HepG2 (cell line): ENCODE measurements around the gene CBX2. TPM values are rescaled to one million over a fixed set of nuclear protein-coding genes. Genes with fewer than 3 reads are reported as not detected.

Experiments used
- ARID2 ChIP-seq: sonication (generic); formaldehyde crosslinking; IDR thresholded peaks from 2 replicates; pipeline ENCODE4 v1.8.1; 2022; ENCODE audit warnings: mild to moderate bottlenecking, missing genetic modification reagents, borderline replicate concordance
- BHLHE40 ChIP-seq: IDR thresholded peaks from 2 replicates; pipeline ENCODE4 v1.6.1; 2011; ENCODE audit warnings: low read length, improper control_type of control experiment
- CBX1 ChIP-seq: IDR thresholded peaks from one replicate; pipeline ENCODE4 v1.6.1; 2016; ENCODE audit warnings: antibody characterized with exemption, low read depth
- CREB1 ChIP-seq, 2 experiments: fragments of 450-650 bp in 1 of 2; IDR thresholded peaks; 2 replicates each; pipeline ENCODE4 v1.6.1; 2016 to 2017; ENCODE audit warnings: control low read depth in 1 of 2, mild to moderate bottlenecking in 1 of 2, missing compliant biosample characterization in 1 of 2, missing genetic modification characterization in 1 of 2
- FOXP4 ChIP-seq: sonication (generic); formaldehyde crosslinking; IDR thresholded peaks from 2 replicates; pipeline ENCODE4 v1.4.0; 2020; ENCODE audit warnings: missing genetic modification reagents
- GMEB2 ChIP-seq: IDR thresholded peaks from 2 replicates; pipeline ENCODE4 v1.6.1; 2016; ENCODE audit warnings: missing biosample characterization, missing genetic modification reagents, low read depth
- HNF1B ChIP-seq: sonication (generic); formaldehyde crosslinking; IDR thresholded peaks from 2 replicates; pipeline ENCODE4 v1.5.1; 2020; ENCODE audit warnings: mild to moderate bottlenecking, moderate library complexity, missing genetic modification reagents
- LBX2 ChIP-seq: sonication (generic); formaldehyde crosslinking; IDR thresholded peaks from 2 replicates; pipeline ENCODE4 v1.5.0; 2020; ENCODE audit warnings: missing genetic modification reagents, mild to moderate bottlenecking, borderline replicate concordance
- MIER3 ChIP-seq: IDR thresholded peaks from 2 replicates; pipeline ENCODE4 v1.6.1; 2016; ENCODE audit warnings: missing compliant biosample characterization, borderline replicate concordance
- NFATC3 ChIP-seq: sonication (generic); formaldehyde crosslinking; IDR thresholded peaks from 2 replicates; pipeline ENCODE4 v1.5.1; 2020; ENCODE audit warnings: mild to moderate bottlenecking, missing genetic modification reagents
- NR2F6 ChIP-seq, 2 experiments: IDR thresholded peaks; 2 replicates each; pipeline ENCODE4 v1.6.1; 2016; ENCODE audit warnings: antibody characterized with exemption in 1 of 2, mild to moderate bottlenecking in 1 of 2
- SP140L ChIP-seq: sonication (generic); formaldehyde crosslinking; IDR thresholded peaks from 2 replicates; pipeline ENCODE4 v1.4.0; 2020; ENCODE audit warnings: missing genetic modification reagents, borderline replicate concordance
- SRSF1 ChIP-seq: fragments of 200-400 bp; formaldehyde crosslinking; optimal IDR thresholded peaks from 2 replicates; pipeline ENCODE3; 2017; ENCODE audit warnings: mild to moderate bottlenecking, low read depth, low read length, moderate library complexity
- TRAFD1 ChIP-seq: sonication (generic); formaldehyde crosslinking; IDR thresholded peaks from 2 replicates; pipeline ENCODE4 v1.5.1; 2020; ENCODE audit warnings: missing genetic modification reagents, mild to moderate bottlenecking, borderline replicate concordance
- ZNF17 ChIP-seq: sonication (generic); formaldehyde crosslinking; IDR thresholded peaks from 2 replicates; pipeline ENCODE4 v1.5.0; 2020; ENCODE audit warnings: mild to moderate bottlenecking, missing genetic modification reagents
- ZNF512 ChIP-seq: sonication (generic); formaldehyde crosslinking; IDR thresholded peaks from 2 replicates; pipeline ENCODE4 v1.4.0; 2020; ENCODE audit warnings: mild to moderate bottlenecking, missing genetic modification reagents
- ZNF605 ChIP-seq: sonication (generic); formaldehyde crosslinking; IDR thresholded peaks from 2 replicates; pipeline ENCODE4 v1.8.0; 2022; ENCODE audit warnings: mild to moderate bottlenecking, missing genetic modification reagents
- ZNF619 ChIP-seq: sonication (generic); formaldehyde crosslinking; IDR thresholded peaks from 2 replicates; pipeline ENCODE4 v1.4.0; 2020; ENCODE audit warnings: mild to moderate bottlenecking, missing genetic modification reagents
- ZSCAN31 ChIP-seq: sonication (generic); formaldehyde crosslinking; IDR thresholded peaks from 2 replicates; pipeline ENCODE4 v1.5.0; 2020; ENCODE audit warnings: low read depth, mild to moderate bottlenecking, missing genetic modification reagents
- polyA plus RNA-seq, 8 experiments: library from polyadenylated mRNA; depleted of rRNA in 3 of 8; stranded (reverse) in 7 of 8; unstranded in 1 of 8; fragments of >200 nt; fragmentation: Illumina TruSeq in 4 of 8; extraction: Trizol in 4 of 8; gene quantifications; 2 replicates each; pipeline versions ENCODE4 v1.2.1 to v1.2.3, GENCODE V29; 2011 to 2016; ENCODE audit warnings: low read depth in 4 of 8, missing spikeins in 1 of 8, mixed read lengths in 1 of 8; ENCODE audit not compliant: insufficient read depth in 1 of 8
- total RNA-seq, 5 experiments: library from RNA; depleted of rRNA; stranded (reverse); fragments of >200 nt; fragmentation: Illumina TruSeq; extraction: Trizol; gene quantifications; 2 replicates each; pipeline ENCODE4 v1.2.3, GENCODE V29; 2016; ENCODE audit warnings: low read depth in 1 of 5

CBX2 gene
- total and polyA plus RNA-seq, 2 of the 13 experiments (the other 11 are each of a cell fraction or from before 2014, with no cell fraction given) = 14.5 to 31.1 TPM

- TF ChIP-seq ZNF605 (CRISPR knock-in tag) (peak; percentile 60; the same call in 1 of the 2 replicates), FOXP4 (CRISPR knock-in tag) (0 out of 2 replicates have a peak, but pooled peaks have one; percentile 14), GMEB2 (CRISPR knock-in tag) (no peak), NR2F6 (IDR thresholded peaks at IDR 0.05) (no peak), NR2F6 (CRISPR knock-in tag; IDR thresholded peaks at IDR 0.05) (0 out of 2 replicates have a peak, but pooled peaks have one; percentile 47), ZNF512 (CRISPR knock-in tag) (no peak), BHLHE40 (no peak), HNF1B (CRISPR knock-in tag) (peak; percentile 12), SRSF1 (no peak), CREB1 (IDR thresholded peaks at IDR 0.05) (no peak), CREB1 (CRISPR knock-in tag; IDR thresholded peaks at IDR 0.05) (no peak), SP140L (no peak), MIER3 (no peak), ZNF17 (CRISPR knock-in tag) (no peak), ZNF619 (no peak), LBX2 (CRISPR knock-in tag) (no peak), ARID2 (CRISPR knock-in tag) (no peak), CBX1 (no peak), ZSCAN31 (CRISPR knock-in tag) (no peak), TRAFD1 (CRISPR knock-in tag) (no peak), NFATC3 (CRISPR knock-in tag) (no peak)
Observed at GRCh38 chr17:79739148-79740062, 38.5 kb upstream of the CBX2 start (continued).
